Stimulated activated CD4-positive, alpha-beta T cell treated with anti-CD3 and anti-CD28 coated beads, Interleukin-15, amount 100 ng/mL, for 24 hours (primary cell): ENCODE data around the gene ADAM20.
"Not testable (repeated sequence)": the region's sequence is repeated elsewhere in the genome, so short reads cannot be mapped to it uniquely, and the experiment has no call there.

ENCODE experiments used
- DNase-seq: peaks from one replicate; pipeline ENCODE4 v3.0.0-alpha.2; 2020

ADAM20 gene

DNA sequence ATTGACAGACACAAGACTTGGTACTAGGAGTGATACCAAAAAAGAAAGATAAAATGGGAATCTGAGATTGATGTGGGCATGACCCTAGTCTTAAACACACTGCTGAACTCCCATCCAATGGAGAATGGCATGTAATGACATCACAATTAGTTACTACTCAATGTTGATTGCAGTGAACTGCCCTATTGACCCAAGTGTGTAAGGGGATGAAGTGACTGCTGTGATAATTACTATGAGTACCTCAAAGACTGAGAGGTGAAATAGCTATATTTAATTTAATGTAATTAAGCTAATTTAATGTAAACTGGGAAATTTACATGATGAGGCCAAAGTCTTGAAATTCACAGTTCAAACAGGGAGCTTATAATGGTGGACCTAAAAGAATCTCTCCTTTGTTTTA, at the start of gene ADAM20:
Gene ADAM20 (minus strand): TSS at position 101 of the 400 bp plus-strand sequence. CDS start 10,247 bp downstream, outside the sequence.
- DNase-seq = no peak

DNA sequence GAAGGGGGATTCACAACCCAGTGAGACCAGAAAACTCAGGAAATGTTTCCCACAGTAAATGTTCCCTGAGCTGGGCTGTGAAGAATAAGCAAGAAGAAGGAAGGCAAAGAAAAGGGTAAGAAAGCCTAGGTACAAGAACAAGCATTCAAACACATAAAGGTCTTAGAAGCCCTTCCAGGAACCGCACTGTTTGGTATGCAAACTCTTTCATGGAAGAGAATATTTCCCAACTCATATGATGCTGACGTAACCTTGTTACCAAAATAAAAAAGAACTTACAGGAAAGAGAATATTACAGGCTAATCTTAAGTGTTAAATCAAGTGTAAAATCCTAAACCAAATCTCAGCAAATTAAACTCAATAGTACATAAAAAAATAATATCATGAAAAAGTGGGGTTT, 42.1 kb upstream of the ADAM20 start:
- DNase-seq = no peak

GRCh38 chr14:70573050-70573449, 38.2 kb upstream of the ADAM20 start:
- DNase-seq = no peak

DNA sequence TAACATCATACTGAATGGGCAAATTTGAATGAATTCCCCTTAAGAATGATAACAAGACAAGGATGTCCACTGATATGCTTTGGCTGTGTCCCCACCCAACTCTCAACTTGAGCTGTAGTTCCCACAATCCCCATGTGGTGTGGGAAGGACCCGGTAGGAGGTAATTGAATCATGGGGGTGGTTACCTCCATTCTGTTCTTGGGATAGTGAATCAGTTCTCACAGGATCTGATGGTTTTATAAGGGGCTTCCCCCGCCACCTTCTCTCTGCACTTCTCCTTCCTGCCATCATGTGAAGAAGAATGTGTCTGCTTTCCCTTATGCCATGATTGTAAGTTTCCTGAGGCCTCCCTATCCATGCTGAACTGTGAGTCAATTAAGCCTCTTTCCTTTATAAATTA, 36.3 kb upstream of the ADAM20 start:
- DNase-seq = no peak

GRCh38 chr14:70567791-70568190, 33.0 kb upstream of the ADAM20 start:
- DNase-seq = peak; percentile 18

DNA sequence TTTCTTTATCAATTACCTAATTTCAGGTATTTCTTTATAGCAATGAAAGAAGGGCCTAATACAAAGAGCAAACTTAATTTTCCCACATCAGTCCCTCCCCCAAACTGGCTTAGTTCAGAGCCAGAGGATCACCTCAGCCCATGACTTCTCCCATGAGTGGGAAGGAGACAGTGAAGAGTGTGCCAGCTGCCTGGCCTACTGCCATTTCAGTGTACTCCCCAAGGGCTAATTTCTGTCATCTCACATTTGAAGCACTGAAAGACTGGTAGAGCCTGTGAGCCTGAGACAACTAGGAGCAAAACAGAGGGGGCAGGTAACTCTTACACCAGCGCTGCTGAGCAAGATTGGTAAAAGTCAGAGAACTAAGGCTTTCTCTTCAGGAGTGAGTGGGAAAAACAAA, 29.1 kb upstream of the ADAM20 start:
- no peak for DNase-seq

- no peak for DNase-seq
These were observed 28.6 kb upstream of the ADAM20 start for GRCh38 chr14:70563417-70563816.

DNA sequence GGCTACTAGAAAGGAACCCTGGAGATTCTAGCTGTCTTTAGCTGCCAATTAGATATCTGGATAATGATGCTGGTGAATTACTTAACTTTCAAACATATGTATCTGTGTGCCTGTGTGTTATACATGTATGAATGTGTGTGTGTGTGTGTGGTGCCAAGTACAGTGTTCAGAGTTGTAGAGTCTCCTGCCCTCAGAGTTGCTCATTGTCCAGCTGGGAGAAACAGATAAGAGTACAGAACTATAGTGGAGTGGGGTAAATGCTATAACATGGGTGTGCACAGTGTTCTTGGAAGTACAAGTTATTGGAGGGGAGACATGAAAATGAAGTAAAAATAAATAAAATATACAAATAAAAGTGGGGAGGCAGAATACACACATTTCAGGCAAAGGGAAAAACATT, 23.6 kb upstream of the ADAM20 start:
- DNase-seq = no peak

DNA sequence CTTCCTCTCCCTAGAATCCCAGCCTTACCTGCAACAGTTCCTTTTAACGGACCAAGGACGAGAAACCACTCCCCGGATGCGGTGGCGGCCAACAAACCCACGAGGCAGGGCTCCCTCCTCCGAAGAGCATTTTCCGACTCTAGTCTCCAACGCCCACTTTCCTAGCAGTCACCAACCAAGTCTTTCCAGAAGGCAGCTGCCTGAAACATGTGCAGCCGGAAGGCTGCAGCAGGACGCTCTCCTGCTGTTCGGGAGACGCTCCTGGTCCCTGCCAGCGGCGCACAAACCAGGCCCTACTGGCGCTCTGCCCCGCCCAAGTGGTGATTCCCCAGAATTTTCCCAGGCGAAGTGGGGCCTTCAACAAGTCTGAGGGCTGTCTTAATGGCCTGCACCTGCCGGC, 21.1 kb upstream of the ADAM20 start:
- DNase-seq = no peak

- DNase-seq = no peak
These were observed 3.3 kb upstream of the ADAM20 start for GRCh38 chr14:70538087-70538486.

GRCh38 chr14:70536830-70537229, 2.0 kb upstream of the ADAM20 start:
- DNase-seq = no peak

GRCh38 chr14:70530417-70530816, 4.4 kb downstream of the ADAM20 start:
- DNase-seq = no peak

- no peak for DNase-seq
These were observed 7.2 kb downstream of the ADAM20 start for GRCh38 chr14:70527501-70528105.

- DNase-seq = no peak
These were observed 9.1 kb downstream of the ADAM20 start for GRCh38 chr14:70525691-70526090.

GRCh38 chr14:70515811-70516210, 19.0 kb downstream of the ADAM20 start:
- no peak for DNase-seq

- DNase-seq = no peak
These were observed 20.4 kb downstream of the ADAM20 start for GRCh38 chr14:70514168-70515069.

DNA sequence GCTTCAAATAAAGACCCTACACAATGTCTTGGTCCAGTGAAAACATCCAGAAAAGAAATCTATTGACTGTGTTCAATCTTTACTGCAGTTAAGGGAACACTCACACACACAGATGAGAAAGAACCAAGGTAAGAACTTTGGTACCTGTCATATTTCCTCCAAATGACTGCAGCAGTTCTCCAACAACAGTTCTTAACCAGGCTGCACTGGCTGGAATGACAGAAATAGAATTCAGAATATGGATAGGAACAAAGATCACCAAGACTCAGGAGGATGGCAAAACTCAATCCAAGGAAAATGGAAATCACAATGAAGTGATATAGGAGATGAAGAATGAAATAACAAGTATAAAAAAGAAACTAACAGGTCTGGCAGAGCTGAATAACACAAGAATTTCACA, 36.6 kb downstream of the ADAM20 start:
- DNase-seq = no peak

DNA sequence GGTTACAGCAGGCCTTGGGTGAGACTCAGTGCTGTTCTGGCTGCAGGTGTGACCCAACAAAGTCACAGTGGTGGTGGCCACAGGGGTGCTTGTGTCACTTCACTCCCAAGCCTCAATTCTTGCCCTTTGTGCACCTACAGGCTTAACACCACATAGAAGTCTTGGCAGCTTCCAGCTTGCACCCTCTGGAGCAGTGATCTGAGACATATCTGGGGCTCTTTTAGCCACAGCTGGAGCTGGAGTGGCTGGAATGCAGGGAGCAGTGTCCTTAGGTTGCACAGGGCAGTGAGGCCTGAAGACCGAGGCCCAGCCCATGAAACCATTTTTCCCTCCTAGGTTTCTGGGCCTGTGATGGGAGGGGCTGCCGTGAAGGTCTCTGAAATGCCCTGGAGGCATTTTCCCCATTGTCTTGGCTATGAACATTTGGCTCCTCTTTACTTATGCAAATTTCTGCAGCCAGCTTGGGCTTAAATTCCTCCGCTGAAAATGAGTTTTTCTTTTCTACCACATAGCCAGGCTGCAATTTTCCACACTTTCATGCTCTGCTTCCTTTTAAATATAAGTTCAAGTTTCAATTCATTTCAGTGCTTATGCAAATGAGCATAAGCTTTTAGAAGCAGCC, 45.1 kb downstream of the ADAM20 start:
- no peak for DNase-seq

DNA sequence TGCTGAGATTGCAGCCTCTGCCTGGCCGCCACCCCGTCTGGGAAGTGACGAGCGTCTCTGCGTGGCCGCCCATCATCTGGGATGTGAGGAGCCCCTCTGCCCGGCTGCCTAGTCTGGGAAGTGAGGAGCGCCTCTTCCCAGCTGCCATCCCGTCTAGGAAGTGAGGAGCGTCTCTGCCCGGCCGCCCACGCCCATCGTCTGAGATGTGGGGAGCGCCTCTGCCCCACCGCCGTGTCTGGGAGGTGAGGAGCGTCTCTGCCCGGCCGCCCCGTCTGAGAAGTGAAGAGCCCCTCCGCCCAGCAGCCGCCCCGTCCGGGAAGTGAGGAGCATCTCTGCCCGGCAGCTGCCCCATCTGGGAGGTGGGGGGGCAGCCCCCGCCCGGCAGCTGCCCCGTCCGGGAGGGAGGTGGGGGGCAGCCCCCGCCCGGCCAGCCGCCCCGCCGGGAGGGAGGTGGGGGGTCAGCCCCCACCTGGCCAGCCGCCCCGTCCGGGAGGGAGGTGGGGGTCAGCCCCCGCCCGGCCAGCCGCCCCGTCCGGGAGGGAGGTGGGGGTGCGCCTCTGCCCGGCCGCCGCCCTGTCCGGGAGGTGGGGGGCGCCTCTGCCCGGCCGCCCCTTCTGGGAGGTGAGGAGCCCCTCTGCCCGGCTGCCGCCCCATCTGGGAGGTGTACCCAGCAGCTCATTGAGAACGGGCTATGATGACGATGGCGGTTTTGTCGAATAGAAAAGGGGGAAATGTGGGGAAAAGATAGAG, 57.3 kb downstream of the ADAM20 start:
- not testable (repeated sequence) for DNase-seq

DNA sequence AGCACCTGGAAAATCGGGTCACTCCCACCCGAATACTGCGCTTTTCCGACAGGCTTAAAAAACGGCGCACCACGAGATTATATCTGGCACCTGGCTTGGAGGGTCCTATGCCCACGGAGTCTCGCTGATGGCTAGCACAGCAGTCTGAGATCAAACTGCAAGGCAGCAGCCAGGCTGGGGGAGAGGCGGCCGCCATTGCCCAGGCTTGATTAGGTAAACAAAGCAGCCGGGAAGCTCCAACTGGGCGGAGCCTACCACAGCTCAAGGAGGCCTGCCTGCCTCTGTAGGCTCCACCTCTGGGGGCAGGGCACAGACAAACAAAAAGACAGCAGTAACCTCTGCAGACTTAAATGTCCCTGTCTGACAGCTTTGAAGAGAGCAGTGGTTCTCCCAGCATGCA, 59.3 kb downstream of the ADAM20 start:
- DNase-seq = not testable (repeated sequence)

DNA sequence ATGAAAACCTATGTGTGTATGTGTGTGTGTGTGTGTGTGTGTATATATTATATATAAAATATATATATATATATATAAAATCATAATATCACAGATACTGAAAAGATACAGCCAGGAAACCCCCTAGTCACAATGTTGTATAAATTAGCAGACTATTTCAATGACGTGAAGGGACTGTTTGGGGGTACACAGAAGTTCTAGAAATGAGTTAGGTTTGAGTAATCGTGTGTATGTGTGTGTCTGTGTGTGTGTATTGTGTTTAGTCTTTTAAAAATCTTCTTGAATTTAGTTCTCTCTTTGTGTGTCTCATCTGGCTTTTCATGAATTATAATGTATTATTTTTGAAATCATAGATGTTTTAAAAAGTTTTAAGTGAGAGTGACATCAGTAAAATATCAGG, 61.0 kb downstream of the ADAM20 start:
- DNase-seq = no peak
